ENCODE results near the gene RAB3IL1.
A peak's percentile ranks its signal among the peaks of the same experiment; 100 is the strongest.

RAB3IL1 gene

DNA sequence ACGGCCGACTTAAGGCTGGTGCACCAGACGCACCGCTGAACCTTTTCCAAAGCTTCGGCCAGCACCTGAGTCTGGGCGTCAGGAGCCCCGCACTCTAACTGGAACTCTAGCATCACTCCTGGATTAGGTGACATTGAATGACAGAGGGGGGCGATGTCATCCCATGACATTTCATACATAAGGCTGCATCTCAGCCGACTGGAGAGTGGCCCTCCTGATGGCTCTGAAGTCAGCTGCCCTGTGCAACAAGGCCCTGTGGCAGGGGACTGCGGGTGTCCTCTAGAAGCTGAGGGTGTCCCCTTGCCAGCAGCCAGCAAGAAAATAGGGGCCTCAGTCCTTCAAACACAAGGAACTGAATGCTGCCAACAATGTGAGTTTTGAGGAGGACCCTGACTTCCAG, 16.0 kb downstream of the RAB3IL1 start:
- no peak for DNase-seq

- DNase-seq, result no peak
Observed at GRCh38 chr11:61900251-61900650, 17.1 kb downstream of the RAB3IL1 start.

DNA sequence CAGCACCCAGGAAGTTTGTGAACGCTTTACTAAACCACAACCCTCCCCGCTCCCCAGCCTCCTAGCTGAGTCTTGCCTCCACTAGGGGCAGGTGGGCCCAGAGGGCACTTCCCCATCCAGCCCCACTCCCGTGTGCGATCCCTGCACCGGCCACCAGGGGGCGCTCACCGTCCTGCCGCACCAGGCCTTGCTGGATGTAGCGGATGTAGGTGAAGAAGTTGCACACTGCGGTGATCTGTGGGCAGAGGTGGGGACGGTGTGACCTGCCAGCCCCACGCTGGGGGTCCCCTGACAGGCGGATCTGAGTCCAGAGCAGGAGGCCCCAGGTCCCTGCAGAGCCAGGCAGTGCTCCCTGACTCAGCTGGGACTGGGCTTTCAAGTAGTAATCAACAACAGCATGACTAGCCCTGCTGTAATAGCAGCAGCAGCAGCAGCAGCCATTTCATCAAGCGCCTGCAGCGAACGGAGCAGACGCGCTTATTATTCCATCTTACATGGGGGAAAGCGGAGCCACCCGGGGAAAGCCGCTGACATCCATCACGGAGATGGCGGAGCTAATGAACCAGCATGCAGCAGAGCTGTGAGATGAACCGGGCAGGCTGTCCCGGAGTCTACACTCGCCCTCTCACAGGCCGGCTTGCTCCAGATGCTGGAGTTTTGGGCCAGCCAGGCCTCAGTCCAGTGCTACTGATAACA, 18.1 kb downstream of the RAB3IL1 start:
- DNase-seq, result peak; percentile 93

- no peak for DNase-seq
Observed at GRCh38 chr11:61898247-61898582, 19.2 kb downstream of the RAB3IL1 start.

GRCh38 chr11:61897387-61898246, 19.7 kb downstream of the RAB3IL1 start:
- DNase-seq, result peak; percentile 78

DNA sequence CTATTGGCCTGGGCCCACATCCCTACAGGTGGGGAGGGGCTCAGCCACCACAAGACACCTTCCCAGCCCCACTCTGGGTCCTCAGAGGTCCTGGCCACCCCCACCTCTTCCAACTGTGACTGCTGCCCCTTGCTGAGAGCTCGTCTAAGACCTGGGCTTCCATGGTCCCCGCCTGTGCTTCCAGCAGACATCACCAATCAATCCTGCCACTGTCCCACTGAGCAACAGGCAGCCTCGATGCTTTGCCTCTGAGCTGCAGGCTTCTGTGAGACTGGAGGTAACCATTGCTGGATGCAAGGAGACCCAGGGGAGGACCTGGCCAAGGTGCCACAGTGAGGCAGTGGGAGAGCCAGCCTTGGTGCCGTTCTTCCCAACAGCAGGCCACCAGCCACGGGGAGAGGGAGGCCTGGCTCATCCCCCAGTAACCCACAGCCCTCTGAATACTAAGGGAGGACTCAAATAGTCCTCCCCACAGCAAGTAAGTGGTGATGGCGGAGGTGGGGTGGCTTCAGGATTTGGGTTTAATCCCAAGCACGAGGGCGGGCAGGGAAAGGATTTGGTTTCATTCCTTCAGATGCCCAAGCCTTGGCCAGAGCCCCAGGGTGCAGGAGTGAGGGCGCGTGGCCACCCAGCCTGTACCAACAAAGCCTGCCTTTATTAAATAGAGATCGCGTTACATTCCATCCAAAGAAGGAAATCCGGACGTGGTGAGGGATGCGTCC, 20.5 kb downstream of the RAB3IL1 start:
- DNase-seq, result no peak

DNA sequence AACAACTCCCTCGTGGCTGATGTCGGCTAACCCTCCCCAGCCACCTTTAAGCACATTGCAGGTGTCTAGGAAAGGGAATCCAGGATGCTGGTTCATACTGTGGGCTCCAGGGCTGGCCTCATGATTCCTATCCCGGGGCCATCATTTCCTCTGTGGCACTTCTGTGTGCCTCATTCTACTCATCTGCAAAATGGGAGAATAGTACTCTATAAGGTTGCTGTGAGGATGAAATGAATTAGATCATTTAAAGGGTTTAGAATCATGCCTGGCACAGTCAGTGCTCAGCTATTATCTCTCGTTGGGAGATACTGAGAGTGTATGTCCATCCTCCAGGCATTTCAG, 21.7 kb downstream of the RAB3IL1 start:
- DNase-seq, result no peak

GRCh38 chr11:61895046-61895717, 22.2 kb downstream of the RAB3IL1 start:
- no peak for DNase-seq

DNA sequence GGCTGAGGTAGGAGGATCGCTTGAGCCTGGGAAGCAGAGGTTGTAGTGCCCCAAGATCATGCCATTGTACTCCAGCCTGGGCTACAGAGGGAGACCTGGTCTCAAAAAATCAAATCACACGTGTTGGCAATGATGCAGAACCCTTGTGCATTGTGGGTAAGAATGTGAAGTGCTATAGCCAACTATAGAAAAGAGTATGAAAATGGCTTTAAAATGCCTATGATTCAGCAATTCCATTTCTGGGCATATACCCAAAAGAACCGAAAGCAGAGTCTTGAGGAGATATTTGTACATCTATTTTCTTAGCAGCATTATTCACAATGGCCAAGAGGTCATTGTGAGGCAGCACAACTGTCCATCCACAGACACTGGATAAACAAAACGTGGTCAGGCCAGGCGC, 23.4 kb downstream of the RAB3IL1 start:
- DNase-seq, result peak; percentile 91

GRCh38 chr11:61892085-61892370, 25.3 kb downstream of the RAB3IL1 start:
- peak; percentile 86 for DNase-seq

- DNase-seq, result peak; percentile 94
Observed at GRCh38 chr11:61891331-61892084, 25.9 kb downstream of the RAB3IL1 start, which contains the start of gene FADS3. Gene FADS3 (minus strand): TSS chr11:61891545. CDS start chr11:61891381, 164 bp downstream.

DNA sequence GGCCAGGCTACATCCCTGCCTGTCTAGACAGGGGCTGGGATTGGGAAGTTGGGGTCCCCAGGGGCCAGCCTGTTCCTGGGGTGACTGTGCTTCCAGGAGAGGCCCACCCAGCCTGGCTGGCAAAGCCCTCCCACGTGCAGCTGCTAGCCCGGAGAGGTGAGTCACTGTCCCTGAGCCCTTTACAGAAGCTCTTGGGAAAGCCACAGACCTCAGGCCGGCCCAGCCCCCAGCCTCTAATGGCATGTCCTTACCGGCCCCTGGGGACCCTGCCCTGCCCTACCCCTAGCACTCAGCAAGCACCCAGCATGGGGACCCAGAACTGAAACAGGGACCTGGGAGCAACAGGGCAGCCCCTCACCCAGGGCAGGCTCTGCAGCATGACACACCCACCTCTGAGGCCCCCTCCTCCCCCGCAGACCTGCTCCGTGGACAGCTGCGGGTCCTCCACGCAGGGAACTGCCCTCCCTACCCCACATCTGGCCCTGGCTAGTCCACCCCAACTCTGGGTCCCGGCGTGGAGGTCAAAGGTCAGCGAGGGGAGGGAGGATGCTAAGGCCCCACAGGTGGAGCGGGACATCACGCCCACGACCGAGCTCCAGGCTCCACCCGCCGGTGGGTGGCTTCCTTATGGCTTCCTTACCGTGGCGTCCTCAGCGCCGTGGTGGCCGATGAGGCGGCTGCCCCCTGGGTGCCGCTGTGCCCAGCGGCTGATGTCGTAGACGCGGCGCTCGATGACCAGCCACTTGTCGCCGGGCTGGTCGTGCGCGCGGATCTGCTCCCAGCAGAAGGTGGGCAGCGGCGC, 26.6 kb downstream of the RAB3IL1 start:
- peak; percentile 66 for DNase-seq

GRCh38 chr11:61889831-61890230, 27.5 kb downstream of the RAB3IL1 start:
- DNase-seq, result no peak

- DNase-seq, result no peak
Observed at GRCh38 chr11:61888590-61888989, 28.8 kb downstream of the RAB3IL1 start.

DNA sequence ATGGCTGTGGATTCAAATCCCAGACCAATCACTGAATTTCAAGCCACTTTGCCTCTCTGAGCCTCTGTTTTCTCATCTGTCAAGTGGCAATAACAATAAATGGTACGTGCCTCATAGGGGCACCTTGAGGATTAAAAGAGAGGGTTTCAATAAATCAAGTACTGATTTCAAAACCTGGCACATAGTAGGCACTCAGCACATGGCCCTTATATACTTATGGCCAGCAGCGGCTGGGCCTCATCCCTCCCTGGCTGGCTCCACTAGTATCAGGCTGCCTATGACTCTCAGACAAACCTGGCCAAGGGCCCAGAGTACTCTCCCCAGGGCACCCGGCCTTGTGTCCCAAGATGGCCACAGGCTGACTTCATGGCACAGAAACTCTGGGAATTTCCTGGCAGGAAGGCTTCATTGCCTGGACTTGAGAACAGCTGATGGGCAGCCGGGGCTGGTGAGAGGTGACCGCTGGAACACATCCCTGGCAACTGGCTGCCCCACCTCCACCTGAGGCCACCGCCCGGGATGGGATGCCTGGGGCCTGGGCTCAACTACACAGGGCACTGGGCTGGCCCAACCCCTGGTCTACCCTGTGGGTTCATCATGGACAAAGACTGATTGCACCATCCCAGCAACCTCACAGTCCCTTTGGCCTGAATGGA, 29.4 kb downstream of the RAB3IL1 start:
- DNase-seq, result no peak

DNA sequence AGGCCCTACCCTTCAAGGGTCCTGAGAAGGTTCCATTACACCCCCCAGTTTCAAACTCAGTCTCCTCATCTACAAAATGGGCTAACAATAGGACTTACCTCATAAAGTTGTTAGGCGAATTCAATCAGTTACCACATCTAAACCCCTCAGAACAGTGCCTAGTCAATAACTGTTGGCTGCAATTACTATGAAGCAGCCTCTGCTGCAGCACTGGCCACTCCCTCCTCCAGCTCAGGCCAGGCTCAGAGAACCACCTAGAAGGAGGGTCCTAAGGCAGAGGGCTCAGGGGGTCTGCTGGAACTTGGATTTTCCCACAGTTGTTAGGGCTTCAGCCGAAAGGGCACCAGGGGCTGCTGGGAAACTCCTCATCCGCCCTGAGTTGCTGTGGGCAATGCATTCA, 30.7 kb downstream of the RAB3IL1 start:
- DNase-seq, result no peak

DNA sequence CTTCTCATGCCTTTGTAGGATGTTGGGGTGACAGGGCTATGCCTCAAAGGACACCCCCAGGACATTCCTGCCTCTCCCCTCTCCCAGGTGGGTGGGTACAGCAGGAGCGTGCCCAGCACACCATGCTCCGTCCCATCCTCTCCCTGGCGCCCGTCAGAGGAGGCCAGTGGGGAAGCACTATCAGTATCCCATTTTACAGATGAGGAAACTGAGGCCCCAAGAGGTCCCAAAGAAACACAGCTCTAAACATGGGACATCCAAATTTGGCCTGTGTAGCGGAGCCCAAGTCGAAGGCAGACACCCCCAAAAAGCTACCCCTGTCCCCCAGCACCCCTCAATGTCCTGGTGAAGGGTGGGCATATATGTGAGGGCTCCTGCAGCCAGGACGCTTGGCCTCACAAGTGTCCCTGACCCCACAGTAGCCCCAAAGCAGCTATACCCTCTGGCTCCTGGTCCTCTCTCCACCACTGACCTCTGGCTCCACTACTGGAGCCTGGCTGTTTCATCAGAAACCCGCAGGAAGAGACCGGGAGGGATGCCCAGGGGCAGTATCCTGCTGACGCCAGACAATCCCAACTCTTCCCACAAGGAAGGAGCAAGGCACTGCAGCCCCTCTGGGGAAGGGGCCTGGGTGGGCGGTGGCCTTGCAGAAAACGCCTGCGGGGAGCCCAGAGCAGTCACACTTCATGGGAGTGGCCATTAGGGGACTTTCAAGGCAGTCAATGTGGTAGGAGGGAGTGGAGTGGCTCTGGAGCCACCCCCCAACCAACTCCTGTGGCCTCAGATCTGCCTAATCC, 31.4 kb downstream of the RAB3IL1 start:
- DNase-seq, result no peak

DNA sequence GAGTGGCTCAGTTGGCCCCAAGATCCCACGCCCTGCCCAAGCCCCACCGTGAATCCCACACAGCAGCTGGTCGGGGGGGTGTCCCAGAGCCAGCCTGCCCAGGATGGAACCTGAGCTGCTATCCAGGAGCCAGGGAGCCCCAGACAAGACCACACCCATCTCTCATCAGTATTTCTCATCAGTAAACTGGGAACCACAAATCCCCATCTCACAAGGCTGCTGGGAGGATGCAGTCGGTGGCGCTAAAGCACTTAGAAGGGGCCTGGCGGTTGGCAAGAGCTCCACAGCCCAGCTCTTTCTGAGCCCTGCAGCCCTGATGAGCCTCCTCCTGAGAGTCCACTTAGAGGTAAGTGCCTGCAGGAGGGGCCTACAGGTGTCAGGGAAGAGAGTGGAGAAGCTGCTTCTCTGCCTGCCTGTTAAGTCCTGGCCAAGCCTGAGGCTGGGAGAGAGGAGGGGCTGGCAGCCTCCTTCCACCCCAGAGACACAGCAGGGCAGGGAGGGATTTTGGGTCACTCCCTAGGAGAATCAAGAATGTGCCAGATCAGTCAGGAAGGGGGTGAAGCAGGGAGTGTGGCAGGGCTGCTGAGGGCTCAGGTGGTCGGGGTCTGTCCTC, 32.1 kb downstream of the RAB3IL1 start:
- no peak for DNase-seq

DNA sequence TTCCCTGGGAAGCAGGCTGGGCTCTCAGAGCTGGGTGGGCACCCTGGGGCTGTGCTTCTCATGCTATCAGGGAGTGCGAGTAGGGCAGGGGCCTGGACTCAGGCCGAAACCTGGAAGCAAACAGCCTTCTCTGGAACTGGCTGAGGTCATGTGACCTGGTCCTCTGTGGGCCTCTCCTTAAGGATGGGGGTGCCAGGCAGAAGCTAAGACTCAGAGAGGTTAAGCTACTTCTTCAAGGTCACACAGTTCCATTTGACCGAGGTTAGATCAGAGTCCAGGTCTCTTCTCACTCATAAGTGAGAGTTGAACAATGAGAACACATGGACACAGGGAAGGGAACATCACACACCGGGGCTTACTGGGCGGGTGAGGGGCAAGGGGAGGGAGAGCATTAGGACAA, 33.4 kb downstream of the RAB3IL1 start:
- DNase-seq, result no peak

DNA sequence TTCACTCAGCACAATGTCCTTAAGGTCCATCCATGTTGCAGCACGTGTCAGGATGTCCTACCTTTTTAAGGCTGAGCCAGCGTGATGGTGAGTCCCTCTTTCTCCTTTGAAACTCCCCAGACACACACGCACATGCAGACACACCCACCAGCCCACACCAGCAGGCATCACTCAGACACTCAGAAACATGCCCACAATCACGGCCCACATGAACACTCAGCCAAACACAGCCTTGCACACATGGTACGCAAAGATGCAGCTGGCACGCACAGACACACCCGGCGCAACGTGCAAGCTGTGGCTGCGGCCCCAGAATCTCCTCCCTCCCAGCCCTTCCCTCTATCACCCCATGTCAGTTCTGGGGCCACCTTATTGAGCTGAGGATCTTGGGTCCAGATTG, 34.0 kb downstream of the RAB3IL1 start:
- no peak for DNase-seq
